Neural progenitor cell (in vitro differentiated cells): Measurements from ENCODE around the gene MAP7. TPM values are rescaled to one million over a fixed set of nuclear protein-coding genes. Genes with fewer than 3 reads are reported as not detected.

ENCODE experiments used
- DNase-seq: peaks from one replicate; pipeline ENCODE4 v3.0.0-alpha.2; 2016; ENCODE audit warnings: low spot score
- H2AFZ ChIP-seq: fragments of 200-600 bp; sonication (generic); replicated peaks from 2 replicates; pipeline ENCODE4 v1.6.1; 2016; ENCODE audit warnings: antibody characterized with exemption
- H3F3A ChIP-seq: fragments of 200-600 bp; sonication (generic); 2 replicates; pipeline ENCODE4 v1.6.1; 2016; ENCODE audit warnings: antibody characterized with exemption, low read depth
- H3K27ac ChIP-seq: fragments of 200-600 bp; sonication (generic); 2 replicates; pipeline ENCODE4 v1.5.1; 2016; ENCODE audit warnings: mild to moderate bottlenecking
- H3K27me3 ChIP-seq: fragments of 200-600 bp; sonication (generic); 2 replicates; pipeline ENCODE4 v1.6.1; 2016; ENCODE audit warnings: mild to moderate bottlenecking, moderate library complexity
- H3K36me3 ChIP-seq: fragments of 200-600 bp; sonication (generic); 2 replicates; pipeline ENCODE4 v1.5.1; 2016
- H3K4me1 ChIP-seq: fragments of 200-600 bp; sonication (generic); 2 replicates; pipeline ENCODE4 v1.6.1; 2016; ENCODE audit warnings: mixed run types
- H3K4me2 ChIP-seq: fragments of 200-600 bp; sonication (generic); 2 replicates; pipeline ENCODE4 v1.6.1; 2016
- H3K4me3 ChIP-seq: fragments of 200-600 bp; sonication (generic); 2 replicates; pipeline ENCODE4 v1.5.1; 2016
- H3K79me2 ChIP-seq: fragments of 200-600 bp; sonication (generic); 2 replicates; pipeline ENCODE4 v1.6.1; 2016; ENCODE audit warnings: low read depth
- H3K9ac ChIP-seq: fragments of 200-600 bp; sonication (generic); 2 replicates; pipeline ENCODE4 v1.6.1; 2016
- H3K9me3 ChIP-seq: fragments of 200-600 bp; sonication (generic); 2 replicates; pipeline ENCODE4 v1.5.1; 2016; ENCODE audit warnings: low read depth
- H4K20me1 ChIP-seq: fragments of 200-600 bp; sonication (generic); 2 replicates; pipeline ENCODE4 v1.6.1; 2016; ENCODE audit warnings: low read depth
- H3K27ac Mint-ChIP-seq: 3 replicates; pipeline ENCODE4 v1.8.0; 2021; ENCODE audit warnings: mixed read lengths
- H3K27me3 Mint-ChIP-seq: 2 replicates; pipeline ENCODE4 v1.8.0; 2022; ENCODE audit warnings: low read depth, mild to moderate bottlenecking, inconsistent platforms, moderate library complexity, mixed read lengths; ENCODE audit not compliant: insufficient read depth
- H3K36me3 Mint-ChIP-seq: 3 replicates; pipeline ENCODE4 v1.8.0; 2021; ENCODE audit warnings: mixed read lengths
- H3K4me1 Mint-ChIP-seq: 3 replicates; pipeline ENCODE4 v1.8.0; 2021; ENCODE audit warnings: mixed read lengths
- H3K4me3 Mint-ChIP-seq: 3 replicates; pipeline ENCODE4 v1.8.0; 2021; ENCODE audit warnings: mild to moderate bottlenecking, moderate library complexity, mixed read lengths
- H3K9me3 Mint-ChIP-seq: 3 replicates; pipeline ENCODE4 v1.8.0; 2020; ENCODE audit warnings: mixed read lengths
- CTCF ChIP-seq: fragments of 200-600 bp; sonication (generic); IDR thresholded peaks from 2 replicates; pipeline ENCODE4 v1.5.1; 2017; ENCODE audit warnings: antibody characterized with exemption, mild to moderate bottlenecking
- EZH2 ChIP-seq: fragments of 200-600 bp; sonication (generic); IDR thresholded peaks from 2 replicates; pipeline ENCODE4 v1.6.1; 2017; ENCODE audit warnings: antibody characterized with exemption, mild to moderate bottlenecking, moderate library complexity
- EZH2phosphoT487 ChIP-seq: fragments of 200-600 bp; sonication (generic); IDR thresholded peaks from 2 replicates; pipeline ENCODE4 v1.6.1; 2017; ENCODE audit warnings: antibody characterized with exemption
- total RNA-seq: library from RNA; depleted of rRNA; stranded (reverse); fragments of >200 nt; gene quantifications from 2 replicates; pipeline ENCODE4 v1.2.3, GENCODE V29; 2015; ENCODE audit warnings: low replicate concordance

MAP7 gene
- total RNA-seq, 1 donor from 2014 or later: 9.0 TPM

GRCh38 chr6:136477548-136477947 lies 72.7 kb downstream of the MAP7 start:
- H3K4me2 ChIP-seq: no peak overlapping the region
- no peaks in the 10 kb centered on the region for H3K36me3 ChIP-seq
- H3K27ac ChIP-seq: no peak overlapping the region
- Mint-ChIP-seq H3K36me3 (no peaks in the 10 kb centered on the region), H3K4me1 (no peaks in the 10 kb centered on the region), H3K27ac (no peak overlapping the region), H3K27me3 (peaks cover 2% of the 10 kb centered on the region), H3K4me3 (no peak overlapping the region), H3K9me3 (no peaks in the 10 kb centered on the region)
- H3F3A ChIP-seq: no peaks in the 10 kb centered on the region
- H3K4me1 ChIP-seq: no peaks in the 10 kb centered on the region
- H3K9ac ChIP-seq: no peak overlapping the region
- TF ChIP-seq CTCF: no peak
- TF ChIP-seq EZH2phosphoT487: no peak
- no peak for TF ChIP-seq EZH2
- H2AFZ ChIP-seq: no peak overlapping the region
- no peaks in the 10 kb centered on the region for H3K27me3 ChIP-seq
- H3K79me2 ChIP-seq: peaks cover 7% of the 10 kb centered on the region
- H3K4me3 ChIP-seq: no peak overlapping the region
- no peaks in the 10 kb centered on the region for H4K20me1 ChIP-seq
- no peak for DNase-seq
- no peaks in the 10 kb centered on the region for H3K9me3 ChIP-seq

GRCh38 chr6:136475686-136476085 lies 74.5 kb downstream of the MAP7 start:
- Mint-ChIP-seq H3K36me3 (no peaks in the 10 kb centered on the region), H3K4me1 (no peaks in the 10 kb centered on the region), H3K4me3 (no peak overlapping the region), H3K9me3 (no peaks in the 10 kb centered on the region), H3K27me3 (peaks cover 2% of the 10 kb centered on the region), H3K27ac (no peak overlapping the region)
- Histone ChIP-seq H3F3A (no peaks in the 10 kb centered on the region), H3K27ac (no peak overlapping the region), H4K20me1 (peaks cover 4% of the 10 kb centered on the region), H3K4me1 (no peaks in the 10 kb centered on the region), H3K79me2 (peaks cover 7% of the 10 kb centered on the region), H3K27me3 (no peaks in the 10 kb centered on the region), H2AFZ (no peak overlapping the region), H3K4me2 (no peak overlapping the region), H3K4me3 (no peak overlapping the region), H3K36me3 (no peaks in the 10 kb centered on the region), H3K9me3 (no peaks in the 10 kb centered on the region), H3K9ac (no peak overlapping the region)
- no peak for DNase-seq
- no peak for TF ChIP-seq EZH2
- TF ChIP-seq CTCF: no peak
- no peak for TF ChIP-seq EZH2phosphoT487

- Mint-ChIP-seq H3K4me1 (peaks cover 10% of the 10 kb centered on the region), H3K9me3 (no peaks in the 10 kb centered on the region), H3K36me3 (no peaks in the 10 kb centered on the region), H3K27me3 (peaks cover 2% of the 10 kb centered on the region), H3K4me3 (no peak overlapping the region), H3K27ac (no peak overlapping the region)
- H3K27me3 ChIP-seq: no peaks in the 10 kb centered on the region
- H3K79me2 ChIP-seq: peaks cover 7% of the 10 kb centered on the region
- H3F3A ChIP-seq: no peaks in the 10 kb centered on the region
- TF ChIP-seq CTCF: no peak
- TF ChIP-seq EZH2phosphoT487: no peak
- TF ChIP-seq EZH2: no peak
- no peak overlapping the region for H3K9ac ChIP-seq
- no peak overlapping the region for H3K4me2 ChIP-seq
- DNase-seq: no peak
- no peak overlapping the region for H2AFZ ChIP-seq
- H3K4me3 ChIP-seq: no peak overlapping the region
- no peak overlapping the region for H3K27ac ChIP-seq
- H3K9me3 ChIP-seq: no peaks in the 10 kb centered on the region
- H3K36me3 ChIP-seq: no peaks in the 10 kb centered on the region
- peaks cover 4% of the 10 kb centered on the region for H4K20me1 ChIP-seq
- peaks cover 9% of the 10 kb centered on the region for H3K4me1 ChIP-seq
Measured at GRCh38 chr6:136474241-136474640, 76.0 kb downstream of the MAP7 start.

GRCh38 chr6:136471922-136472321 lies 78.3 kb downstream of the MAP7 start:
- Mint-ChIP-seq H3K36me3 (no peaks in the 10 kb centered on the region), H3K27ac (no peak overlapping the region), H3K4me3 (no peak overlapping the region), H3K4me1 (peaks cover 24% of the 10 kb centered on the region), H3K9me3 (no peaks in the 10 kb centered on the region), H3K27me3 (peaks cover 2% of the 10 kb centered on the region)
- Histone ChIP-seq H3K9ac (no peak overlapping the region), H3K36me3 (no peaks in the 10 kb centered on the region), H3K4me2 (no peak overlapping the region), H3K4me3 (no peak overlapping the region), H2AFZ (no peak overlapping the region), H3K4me1 (peaks cover 23% of the 10 kb centered on the region), H3K27me3 (no peaks in the 10 kb centered on the region), H4K20me1 (peaks cover 4% of the 10 kb centered on the region), H3K79me2 (no peaks in the 10 kb centered on the region), H3K27ac (no peak overlapping the region), H3K9me3 (no peaks in the 10 kb centered on the region), H3F3A (peaks cover 7% of the 10 kb centered on the region)
- DNase-seq: no peak
- no peak for TF ChIP-seq EZH2
- TF ChIP-seq CTCF: no peak
- no peak for TF ChIP-seq EZH2phosphoT487
